NCI-H2029 treated with DMSO at 0.1 percent for 48 hours (cell line): ENCODE results near the gene ABHD4.
A peak's percentile ranks its signal among the peaks of the same experiment; 100 is the strongest.
"Not testable (repeated sequence)": the region's sequence is repeated elsewhere in the genome, so short reads cannot be mapped to it uniquely, and the experiment has no call there.

Experiments
- DNase-seq: peaks from one replicate; lab custom pipeline; 2025; lab: John Stamatoyannopoulos, UW

The ABHD4 gene, protein sequence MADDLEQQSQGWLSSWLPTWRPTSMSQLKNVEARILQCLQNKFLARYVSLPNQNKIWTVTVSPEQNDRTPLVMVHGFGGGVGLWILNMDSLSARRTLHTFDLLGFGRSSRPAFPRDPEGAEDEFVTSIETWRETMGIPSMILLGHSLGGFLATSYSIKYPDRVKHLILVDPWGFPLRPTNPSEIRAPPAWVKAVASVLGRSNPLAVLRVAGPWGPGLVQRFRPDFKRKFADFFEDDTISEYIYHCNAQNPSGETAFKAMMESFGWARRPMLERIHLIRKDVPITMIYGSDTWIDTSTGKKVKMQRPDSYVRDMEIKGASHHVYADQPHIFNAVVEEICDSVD

GRCh38 chr14:22598099-22598895, at the start of gene ABHD4:
Gene ABHD4, plus strand, starts transcription at chr14:22598300. Its CDS starts 7 bp downstream, at chr14:22598307.
- DNase-seq, result peak; percentile 7

- no peak for DNase-seq
These were observed 48.7 kb upstream of the ABHD4 start for GRCh38 chr14:22549324-22549962.

- no peak for DNase-seq
These were observed 48.0 kb upstream of the ABHD4 start for GRCh38 chr14:22549981-22550673.

DNA sequence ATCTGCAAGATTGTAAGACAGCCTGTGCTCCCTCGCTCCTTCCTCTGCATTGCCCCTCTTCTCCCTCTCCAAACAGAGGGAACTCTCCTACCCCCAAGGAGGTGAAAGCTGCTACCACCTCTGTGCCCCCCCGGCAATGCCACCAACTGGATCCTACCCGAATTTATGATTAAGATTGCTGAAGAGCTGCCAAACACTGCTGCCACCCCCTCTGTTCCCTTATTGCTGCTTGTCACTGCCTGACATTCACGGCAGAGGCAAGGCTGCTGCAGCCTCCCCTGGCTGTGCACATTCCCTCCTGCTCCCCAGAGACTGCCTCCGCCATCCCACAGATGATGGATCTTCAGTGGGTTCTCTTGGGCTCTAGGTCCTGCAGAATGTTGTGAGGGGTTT, 46.5 kb upstream of the ABHD4 start:
- DNase-seq, result no peak

- DNase-seq, result no peak
These were observed 45.9 kb upstream of the ABHD4 start for GRCh38 chr14:22552001-22552826.

DNA sequence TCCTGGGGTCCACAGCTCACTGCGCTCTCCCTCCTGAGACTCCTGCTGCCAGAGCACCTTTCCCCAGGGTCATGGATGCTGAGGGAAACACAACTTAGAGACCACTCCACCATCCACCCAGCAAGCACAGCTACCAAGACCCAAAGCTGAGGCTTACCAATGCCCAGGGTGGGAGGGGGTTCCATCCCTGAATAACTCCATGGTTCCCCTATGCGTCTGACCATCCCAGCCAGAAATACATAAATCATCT, 45.3 kb upstream of the ABHD4 start:
- DNase-seq, result no peak

DNA sequence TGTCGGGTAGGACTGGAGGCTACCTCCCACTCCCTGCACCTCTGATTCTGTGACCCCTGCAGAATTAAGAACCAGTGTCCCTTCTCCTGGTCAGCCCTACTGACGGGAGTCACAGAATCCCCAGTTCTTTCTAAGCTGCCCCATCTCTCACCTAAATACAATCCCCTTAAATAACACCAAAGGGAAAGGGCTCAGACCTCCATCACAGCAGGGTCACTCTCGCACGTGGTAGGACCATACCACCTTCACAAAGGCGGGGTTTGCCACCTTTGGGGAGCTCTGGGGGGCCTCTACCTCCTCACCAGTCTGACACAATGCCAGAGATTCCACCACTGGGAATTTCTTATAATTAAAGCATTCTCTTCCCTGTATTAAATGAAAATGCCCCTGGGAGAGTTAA, 44.7 kb upstream of the ABHD4 start:
- DNase-seq, result no peak

DNA sequence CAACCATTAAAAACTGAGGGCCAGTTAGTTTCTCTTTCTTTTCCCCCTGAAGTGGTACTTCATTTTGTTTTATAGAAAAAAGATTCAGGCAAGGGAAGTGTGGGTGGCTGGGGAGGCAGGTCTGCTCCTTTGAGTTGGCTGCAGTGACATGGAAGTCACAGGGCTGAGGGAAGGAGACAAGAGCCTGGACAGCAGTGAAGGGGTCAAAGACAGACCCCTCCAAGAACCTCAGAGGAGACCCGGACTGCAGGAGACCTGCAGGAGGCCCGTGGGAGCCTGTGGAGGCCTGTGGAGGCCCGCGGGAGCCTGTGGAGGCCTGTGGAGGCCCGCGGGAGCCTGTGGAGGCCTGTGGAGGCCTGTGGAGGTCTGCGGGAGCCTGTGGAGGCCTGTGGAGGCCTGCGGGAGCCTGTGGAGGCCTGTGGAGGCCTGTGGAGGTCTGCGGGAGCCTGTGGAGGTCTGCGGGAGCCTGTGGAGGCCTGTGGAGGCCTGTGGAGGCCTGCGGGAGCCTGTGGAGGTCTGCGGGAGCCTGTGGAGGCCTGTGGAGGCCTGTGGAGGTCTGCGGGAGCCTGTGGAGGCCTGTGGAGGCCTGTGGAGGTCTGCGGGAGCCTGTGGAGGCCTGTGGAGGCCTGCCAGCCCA, 44.1 kb upstream of the ABHD4 start:
- not testable (repeated sequence) for DNase-seq

DNA sequence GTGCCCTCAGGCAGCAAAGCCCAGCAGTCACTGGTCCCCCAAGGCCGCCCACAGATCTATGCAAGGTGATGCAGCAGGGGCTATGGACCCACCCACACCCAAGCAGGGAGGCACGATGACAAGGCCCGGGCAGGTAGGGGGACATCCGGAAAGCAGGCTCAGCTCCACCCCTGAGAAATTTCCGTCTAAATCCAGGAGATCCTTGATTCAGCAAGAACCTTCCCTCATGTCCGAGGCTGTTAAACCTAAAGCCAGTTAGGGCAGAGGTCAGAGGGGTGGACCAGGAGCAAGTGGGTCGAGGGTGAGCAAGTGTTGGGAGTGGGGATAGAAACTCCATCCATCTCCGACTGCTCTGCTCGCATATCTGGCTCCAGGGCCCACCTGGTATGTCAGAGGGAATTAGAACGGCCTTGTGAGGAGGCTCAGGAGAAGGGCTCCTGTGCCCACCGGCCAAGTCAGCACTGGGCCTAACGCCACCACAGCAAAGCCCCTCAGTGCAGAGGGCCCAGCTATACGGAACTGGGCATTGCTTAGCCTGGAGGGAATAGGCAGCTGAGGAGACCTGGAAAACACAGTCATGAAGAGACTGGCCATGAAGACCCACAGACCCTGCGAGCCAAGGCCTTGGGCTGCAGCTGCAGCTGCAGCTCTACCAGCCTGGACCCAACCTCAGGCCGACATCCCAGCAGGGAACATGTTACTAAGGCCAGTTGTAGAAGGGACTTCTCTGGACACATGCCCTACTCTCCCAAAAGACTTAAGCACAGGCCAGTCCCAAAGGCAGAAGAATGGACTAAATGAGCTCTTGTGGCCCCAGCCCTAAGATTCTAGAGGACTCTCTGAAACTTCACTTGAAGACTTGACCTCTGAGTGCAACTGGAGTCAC, 43.4 kb upstream of the ABHD4 start:
- no peak for DNase-seq

- DNase-seq, result no peak
These were observed 42.6 kb upstream of the ABHD4 start for GRCh38 chr14:22555384-22556011.

GRCh38 chr14:22556021-22556989, 41.8 kb upstream of the ABHD4 start:
- DNase-seq, result no peak

DNA sequence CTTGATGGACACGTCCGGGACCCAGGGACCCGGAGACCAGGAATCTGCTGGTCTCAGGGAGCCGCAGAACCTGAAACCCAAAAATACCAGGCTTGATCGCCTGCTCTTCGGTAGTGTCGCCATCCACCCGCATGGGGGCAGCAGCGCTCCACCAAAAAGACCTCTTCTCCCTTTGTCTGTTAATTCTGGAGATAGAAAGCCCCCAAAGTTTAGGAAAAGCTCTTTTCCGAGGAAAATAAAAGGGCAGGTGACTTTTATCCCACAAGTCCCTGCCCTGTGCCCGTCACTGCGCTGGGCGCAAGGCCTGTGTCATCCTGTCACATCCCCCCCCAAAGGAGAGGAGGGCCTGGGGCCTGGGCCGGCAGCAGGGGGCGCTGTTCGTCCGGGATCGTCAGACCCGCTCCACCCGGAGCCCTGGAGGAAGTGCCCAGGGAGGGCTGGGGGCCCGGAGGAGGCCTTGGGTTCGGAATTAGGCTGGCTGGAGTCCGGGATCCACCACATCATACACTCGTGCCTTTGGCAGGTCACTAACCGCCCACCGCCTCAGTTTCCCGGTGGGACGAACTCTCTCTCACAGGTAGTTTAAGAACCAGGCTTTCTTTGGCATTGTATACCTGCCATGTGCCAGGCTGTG, 41.0 kb upstream of the ABHD4 start:
- DNase-seq, result no peak

- DNase-seq, result no peak
These were observed 40.3 kb upstream of the ABHD4 start for GRCh38 chr14:22557846-22558220.

DNA sequence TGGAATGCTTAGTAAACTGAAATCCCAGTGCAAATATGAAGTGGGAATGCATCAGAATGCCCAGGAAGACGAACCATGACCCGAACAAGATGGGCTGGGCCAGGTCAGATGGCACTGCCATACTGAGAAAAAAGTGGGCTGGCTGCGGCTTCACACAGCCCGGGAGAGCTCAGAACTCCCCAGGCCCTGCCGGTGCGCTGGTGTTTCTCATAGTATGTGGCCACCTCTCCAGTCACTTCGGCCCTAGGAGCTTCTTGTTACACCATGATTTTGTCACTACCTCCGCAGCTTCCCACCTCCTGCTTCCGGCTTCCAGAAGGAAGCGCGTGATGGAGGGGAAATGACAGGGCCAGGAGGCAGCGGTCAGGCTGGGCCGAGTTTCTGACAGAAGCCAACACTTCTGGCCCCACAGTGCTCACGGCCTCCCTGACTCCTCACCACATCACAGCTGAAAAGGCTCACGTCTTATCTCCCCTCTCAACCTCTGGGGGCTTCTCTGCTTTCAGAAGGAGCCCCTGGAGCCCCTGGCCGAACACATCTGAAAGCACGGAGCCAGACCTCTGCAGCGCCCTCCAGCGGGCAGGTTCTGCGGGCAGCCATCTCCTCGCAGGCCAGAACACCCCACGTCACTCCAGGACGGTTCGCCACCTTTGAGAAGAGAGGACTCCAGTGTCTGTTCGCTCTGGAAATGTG, 39.7 kb upstream of the ABHD4 start:
- DNase-seq, result no peak

DNA sequence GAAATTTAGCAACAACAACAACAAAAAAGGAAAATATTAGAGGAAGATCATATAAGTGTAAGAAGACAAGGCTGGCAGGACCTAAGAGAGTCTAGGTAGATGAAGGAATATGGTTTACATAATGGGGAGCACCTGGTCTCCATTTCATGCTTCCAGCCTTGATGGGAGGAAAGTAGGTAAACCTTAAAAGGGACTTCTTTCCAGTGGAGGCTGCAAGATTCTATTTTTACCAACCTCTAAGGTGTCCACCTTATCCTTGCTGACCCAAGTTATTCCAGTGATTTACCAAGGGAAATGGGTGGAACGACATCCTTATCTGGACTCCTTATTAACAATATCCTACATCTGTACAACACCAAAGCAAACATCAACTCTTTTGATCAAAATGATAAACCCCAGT, 39.1 kb upstream of the ABHD4 start:
- no peak for DNase-seq

- peak; percentile 32 for DNase-seq
These were observed 37.3 kb upstream of the ABHD4 start for GRCh38 chr14:22560662-22561365.

- no peak for DNase-seq
These were observed 36.8 kb upstream of the ABHD4 start for GRCh38 chr14:22561366-22561660.
